GM18907 (cell line): ENCODE results near the gene DHDH.
"Not testable (repeated sequence)": the region's sequence is repeated elsewhere in the genome, so short reads cannot be mapped to it uniquely, and the experiment has no call there.

ENCODE experiments used
- ATAC-seq: cut with Tn5 transposase; IDR thresholded peaks from one replicate; pipeline ENCODE4 v1.9.1; 2021; ENCODE audit warnings: mild to moderate bottlenecking, moderate library complexity; ENCODE audit not compliant: unreplicated experiment

DHDH gene

DNA sequence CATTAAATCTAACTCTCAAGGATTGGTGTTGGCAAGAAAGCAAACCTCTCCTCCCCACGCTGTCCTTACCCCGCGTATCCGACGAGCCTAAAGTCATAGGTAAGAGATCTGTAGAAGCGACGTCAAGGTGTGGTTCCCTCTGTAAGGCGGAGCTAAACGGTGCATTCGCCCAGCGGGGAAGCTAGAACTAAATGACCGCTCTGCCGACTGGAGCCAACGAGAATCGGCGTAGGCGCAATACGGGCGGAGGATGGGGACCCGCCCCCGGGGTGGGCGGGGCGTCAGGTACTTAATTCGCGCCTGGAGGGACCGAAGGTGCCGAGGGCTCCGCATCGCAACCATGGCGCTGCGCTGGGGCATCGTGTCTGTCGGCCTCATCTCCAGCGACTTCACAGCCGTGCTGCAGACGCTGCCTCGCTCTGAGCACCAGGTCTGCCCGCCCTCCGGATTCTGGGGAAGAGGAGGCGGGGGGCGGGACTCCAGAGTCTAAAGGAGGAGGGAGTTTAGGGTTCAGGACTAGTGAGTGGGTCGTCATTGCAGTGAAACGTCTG lies at the start of gene DHDH:
Gene DHDH (plus strand): TSS at position 318 of the 551 bp plus-strand sequence. CDS start 23 bp downstream, at position 341.
- peak; percentile 57 for ATAC-seq

DNA sequence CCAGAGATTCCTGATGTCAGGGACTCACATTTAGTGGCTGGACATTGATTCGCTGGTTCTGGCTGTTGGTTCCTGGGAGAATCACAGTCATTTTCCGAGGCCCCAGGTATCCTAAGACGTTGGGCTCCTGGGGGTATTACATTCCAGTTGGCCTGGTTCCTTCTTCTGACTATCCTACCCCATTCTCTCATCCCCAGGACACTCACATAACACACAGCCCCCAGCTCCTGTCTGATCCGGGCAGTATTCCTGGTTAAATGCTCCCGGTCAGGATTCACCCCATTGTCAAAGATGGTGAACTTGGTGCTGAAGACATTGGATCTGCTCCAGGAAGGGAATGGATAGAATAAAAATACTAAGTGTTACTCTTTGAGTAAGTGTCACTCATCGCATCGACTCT lies 49.8 kb upstream of the DHDH start:
- ATAC-seq: no peak

DNA sequence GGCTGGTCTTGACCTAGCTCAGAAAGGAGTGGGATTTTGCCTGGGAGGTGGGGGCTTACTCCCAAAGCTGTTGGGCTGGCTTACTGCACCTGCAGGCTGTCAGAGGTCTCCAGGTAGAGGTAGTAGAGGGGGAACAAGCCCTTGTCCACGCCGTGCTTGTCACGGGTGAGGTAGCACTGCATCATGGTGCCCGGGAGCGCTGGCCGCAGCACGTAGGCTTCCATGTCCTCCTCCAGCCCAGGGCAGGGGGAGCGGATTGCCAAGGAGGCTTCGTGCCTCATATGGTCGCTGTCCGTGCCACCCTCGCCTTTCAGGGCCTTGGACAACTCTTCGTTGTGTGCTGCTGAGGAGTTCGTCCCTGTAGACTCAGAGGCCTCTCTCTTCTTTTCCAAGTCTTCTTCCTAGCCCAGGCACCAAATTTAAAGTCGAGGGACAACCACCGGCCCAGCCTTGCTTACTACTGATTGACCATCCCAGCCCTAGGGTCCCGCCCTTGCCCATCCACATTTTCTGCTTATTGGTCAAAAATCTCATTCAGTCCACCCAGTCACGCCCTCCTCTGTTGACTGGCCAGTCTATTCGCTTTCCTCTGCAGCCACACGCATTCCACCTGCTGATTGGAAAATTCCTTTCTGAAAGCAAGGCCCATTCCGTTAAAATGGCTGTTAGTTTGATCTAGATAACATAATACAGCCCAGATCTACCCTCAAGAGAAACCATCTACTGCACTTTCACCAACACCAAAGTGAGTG lies 45.5 kb upstream of the DHDH start:
- no peak for ATAC-seq

DNA sequence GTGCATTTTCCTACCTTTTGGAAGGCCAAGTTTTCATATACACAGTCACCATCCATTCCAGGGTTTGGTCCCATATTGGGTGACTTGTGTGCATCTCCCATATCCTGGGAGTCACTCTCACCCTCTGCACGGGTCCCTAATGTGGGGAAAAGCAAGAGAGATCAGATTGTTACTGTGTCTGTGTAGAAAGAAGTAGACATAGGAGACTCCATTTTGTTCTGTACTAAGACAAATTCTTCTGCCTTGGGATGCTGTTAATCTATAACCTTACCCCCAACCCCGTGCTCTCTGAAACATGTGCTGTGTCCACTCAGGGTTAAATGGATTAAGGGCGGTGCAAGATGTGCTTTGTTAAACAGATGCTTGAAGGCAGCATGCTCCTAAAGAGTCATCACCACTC lies 44.0 kb upstream of the DHDH start:
- not testable (repeated sequence) for ATAC-seq

DNA sequence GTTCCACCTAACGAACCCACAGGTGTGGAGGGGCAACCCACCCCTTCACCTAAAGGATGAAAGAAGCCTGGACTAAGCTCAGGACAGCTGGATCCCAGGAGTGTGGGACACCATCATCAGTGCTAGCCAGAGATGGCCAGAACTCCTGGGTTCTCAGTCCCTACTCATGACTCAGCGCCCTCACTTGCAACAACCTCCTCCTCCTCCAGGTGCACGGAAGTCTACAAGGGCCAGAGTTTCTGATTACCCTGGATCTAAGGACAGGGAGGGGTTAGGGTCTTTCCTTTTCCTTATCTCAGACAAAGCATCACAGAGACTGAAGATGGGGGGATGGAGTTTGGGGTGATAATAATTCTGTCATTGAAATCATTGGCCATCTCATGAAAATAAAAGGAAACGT lies 42.9 kb upstream of the DHDH start:
- ATAC-seq: no peak

DNA sequence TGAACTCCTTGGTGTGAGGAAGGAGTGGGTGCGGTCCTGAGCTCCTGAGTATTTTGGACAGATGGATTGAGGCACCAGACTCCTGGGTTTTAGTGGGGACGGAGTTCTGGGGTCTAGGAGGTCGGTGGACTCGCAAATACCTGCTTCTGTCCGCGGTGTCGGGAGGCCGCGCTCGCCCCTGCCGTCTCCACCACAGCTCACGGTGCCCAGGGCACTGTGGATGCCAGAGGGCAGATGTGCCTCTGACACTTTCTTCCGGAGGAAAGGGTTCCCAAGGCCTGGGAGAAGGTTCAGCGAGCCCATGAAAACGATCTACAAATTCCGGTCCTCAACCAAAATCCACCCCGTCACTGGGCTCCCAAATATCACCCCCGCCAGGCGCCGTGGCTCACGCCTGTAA lies 38.3 kb upstream of the DHDH start:
- no peak for ATAC-seq

DNA sequence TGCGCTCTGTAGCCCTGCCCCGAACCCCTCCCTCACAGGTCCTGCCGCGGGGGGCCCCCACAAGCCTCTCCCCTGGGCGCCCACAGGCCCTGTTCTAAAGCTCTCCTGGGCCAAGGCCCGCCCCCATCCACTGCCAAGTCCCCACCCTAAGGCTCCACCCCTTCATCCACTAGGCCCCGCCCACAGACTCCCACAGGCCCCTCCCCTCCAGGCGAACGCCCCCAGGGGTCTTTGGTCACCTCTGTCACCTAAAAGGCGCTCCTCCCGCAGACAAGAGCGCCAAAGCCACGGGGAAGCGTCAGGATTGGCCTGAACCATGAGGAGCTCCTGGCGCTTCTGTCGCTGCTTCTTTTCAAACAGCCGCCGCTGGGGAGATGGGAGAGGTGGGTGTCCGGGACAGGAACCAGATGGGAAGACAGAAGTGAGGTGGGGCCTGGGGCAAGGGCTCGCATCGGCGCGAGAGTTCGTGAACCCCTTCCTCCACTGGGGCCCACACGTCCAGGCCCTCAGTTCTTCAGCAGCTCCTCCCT lies 37.2 kb upstream of the DHDH start:
- ATAC-seq: no peak

DNA sequence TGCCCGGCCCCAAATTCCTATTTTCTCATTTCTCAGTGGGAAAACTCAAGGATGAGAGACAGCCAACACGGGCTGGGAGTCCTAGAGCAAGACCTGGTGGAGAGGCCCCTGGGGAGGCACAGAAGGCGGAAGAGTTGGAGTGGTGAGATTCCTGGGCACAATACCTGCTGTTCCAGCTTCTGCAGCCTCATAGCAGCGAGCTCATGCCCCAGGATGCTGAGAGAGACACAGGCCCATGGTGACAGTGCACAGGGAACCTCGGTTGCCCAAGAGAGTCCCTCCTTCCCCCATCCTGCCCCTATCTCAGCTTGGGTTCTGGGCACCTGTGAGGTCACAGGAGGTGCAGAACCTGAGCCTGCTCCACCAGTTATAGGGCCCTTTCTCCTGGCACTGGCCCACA lies 36.3 kb upstream of the DHDH start:
- ATAC-seq: no peak

DNA sequence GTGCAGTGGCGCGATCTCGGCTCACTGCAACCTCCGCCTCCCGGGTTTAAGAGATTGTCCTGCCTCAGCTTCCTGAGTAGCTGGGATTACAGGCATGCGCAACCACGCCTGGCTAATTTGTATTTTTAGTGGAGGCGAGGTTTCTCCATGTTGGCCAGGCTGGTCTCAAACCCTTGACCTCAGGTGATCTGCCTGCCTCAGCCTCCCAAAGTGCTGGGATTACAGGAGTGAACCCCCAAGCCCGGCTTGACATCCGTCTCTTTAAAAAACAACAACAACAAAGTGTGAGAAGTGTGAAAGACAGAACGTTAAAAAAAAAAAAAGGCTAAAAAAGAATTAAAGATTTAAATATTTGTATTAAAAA lies 34.1 kb upstream of the DHDH start:
- not testable (repeated sequence) for ATAC-seq

DNA sequence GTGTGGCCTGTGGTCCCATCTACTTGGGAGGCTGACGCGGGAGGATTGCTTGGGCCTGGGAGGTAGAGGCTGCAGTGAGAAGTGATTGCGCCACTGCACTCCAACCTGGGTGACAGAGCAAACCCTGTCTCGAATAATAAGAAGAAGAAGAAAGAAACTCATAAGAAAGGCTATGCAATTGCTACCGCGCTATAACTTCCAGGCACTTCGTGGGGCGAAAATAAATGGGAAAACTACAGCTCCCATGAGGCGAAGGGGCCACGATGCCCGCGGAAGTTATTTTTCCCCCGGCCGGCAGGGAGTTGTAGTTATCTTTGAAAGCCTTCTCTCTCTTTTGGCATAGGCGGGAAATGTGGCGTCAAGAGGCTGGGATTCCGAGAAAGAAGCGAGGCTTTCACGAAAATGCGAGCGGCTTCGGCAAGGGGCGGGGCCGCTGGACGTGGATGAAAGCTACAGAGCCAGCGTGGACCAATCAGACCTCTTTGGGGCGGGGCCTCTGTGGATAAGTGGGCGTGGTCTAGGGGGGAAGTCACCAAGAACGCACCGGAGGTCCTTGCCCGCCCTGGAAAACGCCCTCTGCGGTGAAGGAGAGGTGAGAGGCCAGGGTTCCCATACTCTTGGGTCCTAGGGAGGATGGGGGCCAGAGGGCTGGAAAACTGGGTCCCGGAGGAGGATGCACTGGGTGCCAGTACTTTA lies 33.6 kb upstream of the DHDH start, which contains the start of gene NUCB1:
Gene NUCB1 (plus strand): TSS at position 532 of the 696 bp plus-strand sequence. CDS start 485 bp downstream, outside the sequence.
- peak; percentile 74 for ATAC-seq

DNA sequence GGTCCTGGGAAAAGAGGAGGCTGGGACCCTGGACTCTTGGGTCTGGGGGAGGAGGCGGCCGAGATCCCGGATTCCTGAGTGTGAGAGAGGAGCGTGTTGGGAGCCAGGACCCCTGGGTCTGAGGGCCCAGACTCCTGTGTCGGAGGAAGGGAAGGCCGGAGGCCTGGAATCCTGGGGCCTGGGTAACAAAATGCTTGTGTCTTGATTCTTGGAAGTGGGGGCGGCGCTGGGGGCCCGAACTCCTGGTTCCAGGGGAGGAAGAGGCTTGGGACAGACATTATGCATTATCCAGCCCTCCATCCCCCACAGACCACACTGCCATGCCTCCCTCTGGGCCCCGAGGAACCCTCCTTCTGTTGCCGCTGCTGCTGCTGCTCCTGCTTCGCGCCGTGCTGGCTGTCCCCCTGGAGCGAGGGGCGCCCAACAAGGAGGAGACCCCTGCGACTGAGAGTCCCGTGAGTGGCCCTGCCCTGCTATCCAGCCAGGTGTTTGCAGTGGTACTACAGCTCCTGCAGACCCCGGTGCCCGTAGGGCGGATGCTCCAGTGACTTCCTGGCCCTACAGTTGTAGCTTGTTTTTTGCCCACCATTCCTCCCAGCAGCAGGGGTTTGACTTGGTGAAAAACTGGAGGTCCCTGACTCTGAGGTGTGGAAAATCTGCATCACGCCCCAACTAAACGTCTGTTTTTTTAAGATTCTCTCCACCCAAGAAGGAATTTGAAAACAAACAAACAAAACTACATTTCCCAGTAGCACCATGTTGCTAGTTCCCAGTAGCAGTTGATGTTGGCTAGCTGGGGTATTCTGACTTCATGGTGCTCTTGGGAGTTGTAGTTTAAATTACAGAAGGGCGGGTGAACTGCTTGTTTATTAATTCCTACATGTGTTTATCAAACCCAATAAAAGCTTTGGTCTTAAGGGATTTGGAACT lies 32.8 kb upstream of the DHDH start:
- ATAC-seq: no peak

DNA sequence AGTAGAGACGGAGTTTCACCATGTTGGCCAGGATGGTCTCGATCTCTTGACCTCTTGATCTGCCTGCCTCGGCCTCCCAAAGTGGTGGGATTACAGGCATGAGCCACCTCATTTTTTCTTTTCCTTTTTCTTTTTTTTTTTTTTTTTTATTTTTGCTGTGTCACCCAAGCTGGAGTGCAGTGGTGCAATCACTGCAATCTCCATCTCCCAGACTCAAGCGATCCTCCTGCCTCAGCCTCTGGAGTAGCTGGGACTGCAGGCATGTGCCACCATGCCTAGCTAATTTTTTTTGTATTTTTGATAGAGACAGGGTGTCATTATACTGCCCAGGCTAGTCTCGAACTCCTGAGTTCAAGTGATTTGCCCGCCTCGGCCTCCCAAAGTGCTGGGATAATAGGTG lies 31.2 kb upstream of the DHDH start:
- not testable (repeated sequence) for ATAC-seq

DNA sequence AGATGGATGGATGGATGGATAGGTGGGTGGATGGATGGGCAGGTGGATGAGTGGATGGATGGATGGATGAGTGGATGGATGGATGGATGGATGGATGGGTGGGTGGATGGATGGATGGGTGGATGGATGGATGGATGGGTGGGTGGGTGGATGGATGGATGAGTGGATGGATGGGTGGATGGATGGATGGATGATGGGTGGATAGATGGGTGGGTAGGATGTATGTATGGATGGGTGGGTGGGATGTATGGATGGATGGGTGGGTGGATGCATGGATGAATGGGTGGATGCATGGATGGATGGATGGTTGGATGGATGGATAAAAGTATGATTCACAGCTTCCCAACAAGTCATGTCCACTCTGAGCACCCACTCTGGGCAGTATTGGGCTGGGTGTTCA lies 29.7 kb upstream of the DHDH start:
- not testable (repeated sequence) for ATAC-seq

DNA sequence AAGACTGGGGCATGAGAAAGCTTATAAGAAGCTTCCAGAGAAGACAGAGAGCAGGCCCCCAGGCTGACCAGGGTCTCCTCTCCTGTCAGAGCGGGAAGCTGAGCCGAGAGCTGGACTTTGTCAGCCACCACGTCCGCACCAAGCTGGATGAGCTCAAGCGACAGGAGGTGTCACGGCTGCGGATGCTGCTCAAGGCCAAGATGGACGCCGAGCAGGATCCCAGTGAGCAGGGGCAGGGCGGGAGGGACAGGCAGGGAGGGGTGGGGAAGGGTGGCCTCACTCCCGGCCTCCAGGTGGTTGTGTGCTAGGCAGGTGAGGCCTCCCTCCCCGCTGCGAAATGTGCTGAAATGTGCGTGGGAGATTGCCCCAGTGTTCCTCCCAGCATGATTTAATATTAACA lies 27.8 kb upstream of the DHDH start:
- ATAC-seq: no peak

DNA sequence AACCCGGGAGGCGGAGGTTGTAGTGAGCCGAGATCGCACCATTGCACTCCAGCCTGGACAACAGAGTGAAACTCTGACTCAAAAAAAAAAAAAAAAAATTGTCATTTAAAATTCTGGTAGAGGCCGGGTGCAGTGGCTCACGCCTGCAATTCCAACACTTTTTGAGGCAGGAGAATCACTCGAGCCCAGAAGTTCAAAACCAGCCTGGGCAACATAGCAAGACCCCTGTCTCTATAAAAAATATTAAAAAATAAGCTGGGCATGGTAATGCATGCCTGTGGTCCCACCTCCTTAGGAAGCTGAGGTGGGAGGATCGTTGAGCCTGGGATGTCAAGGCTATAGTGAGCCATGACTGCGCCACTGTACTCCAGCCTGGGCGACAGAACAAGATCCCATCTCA lies 27.2 kb upstream of the DHDH start:
- ATAC-seq: no peak

DNA sequence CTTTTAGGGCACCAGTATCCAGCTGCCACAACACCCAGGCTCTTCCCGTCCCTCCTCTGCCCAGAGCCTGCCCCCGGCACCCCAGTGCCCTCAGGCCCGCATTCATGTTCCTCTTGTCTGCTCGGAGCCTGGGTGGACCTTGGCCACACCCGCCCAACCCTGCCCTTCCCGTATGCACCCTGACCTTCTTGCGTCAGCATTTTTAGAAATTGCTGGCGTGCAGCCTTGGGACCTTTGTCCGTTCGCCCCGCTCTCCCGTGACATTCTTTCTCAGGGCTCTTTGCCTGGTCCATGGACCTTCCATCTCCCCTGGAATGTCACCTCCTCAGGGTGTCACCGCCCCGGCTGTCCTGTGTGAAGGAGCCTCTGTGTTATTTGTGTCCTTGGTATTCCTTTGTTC lies 25.8 kb upstream of the DHDH start:
- ATAC-seq: no peak

DNA sequence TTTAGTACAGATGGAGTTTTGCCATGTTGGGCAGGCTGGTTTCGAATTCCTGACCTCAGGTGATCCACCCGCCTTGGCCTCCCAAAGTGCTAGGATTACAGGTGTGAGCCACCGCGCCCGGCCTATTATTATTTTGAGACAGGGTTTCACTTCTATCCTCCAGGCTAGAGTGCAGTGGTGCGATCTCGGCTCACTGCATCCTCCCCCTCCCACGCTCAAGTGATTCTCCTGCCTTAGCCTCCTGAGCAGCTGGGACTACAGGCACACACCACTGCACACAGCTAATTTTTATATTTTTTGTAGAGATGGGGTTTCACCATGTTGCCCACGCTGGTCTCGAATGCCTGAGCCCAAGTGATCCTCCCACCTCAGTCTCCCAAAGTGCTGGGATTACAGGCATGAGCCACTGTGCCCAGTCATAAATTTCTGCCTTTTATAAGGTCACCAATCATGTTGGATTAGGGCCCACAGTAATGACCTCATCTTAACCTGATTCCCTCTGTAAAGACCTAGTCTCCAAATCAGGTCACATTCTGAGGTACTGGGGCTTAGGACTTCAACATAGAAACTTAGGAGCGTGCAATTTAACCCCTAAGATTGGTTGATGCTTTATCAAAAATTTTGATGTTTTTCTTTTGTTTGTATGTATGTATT lies 23.9 kb upstream of the DHDH start:
- not testable (repeated sequence) for ATAC-seq

DNA sequence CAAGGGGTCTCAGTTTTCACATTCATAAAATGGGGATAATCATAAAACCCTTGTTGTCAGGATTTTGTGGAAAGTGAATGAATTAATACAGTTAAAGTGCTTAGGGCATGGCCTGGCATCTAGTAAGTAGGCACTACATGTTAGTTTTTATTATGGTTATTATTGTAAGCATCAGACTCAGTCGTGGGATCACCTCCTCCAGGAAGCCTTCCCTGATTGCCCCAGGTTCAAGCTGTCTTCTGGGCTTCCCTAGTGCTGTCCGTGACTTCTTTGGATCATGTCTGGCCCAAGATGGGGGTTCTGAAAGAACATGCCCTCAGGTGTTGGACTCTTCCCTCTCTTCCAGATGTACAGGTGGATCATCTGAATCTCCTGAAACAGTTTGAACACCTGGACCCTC lies 22.7 kb upstream of the DHDH start:
- no peak for ATAC-seq

DNA sequence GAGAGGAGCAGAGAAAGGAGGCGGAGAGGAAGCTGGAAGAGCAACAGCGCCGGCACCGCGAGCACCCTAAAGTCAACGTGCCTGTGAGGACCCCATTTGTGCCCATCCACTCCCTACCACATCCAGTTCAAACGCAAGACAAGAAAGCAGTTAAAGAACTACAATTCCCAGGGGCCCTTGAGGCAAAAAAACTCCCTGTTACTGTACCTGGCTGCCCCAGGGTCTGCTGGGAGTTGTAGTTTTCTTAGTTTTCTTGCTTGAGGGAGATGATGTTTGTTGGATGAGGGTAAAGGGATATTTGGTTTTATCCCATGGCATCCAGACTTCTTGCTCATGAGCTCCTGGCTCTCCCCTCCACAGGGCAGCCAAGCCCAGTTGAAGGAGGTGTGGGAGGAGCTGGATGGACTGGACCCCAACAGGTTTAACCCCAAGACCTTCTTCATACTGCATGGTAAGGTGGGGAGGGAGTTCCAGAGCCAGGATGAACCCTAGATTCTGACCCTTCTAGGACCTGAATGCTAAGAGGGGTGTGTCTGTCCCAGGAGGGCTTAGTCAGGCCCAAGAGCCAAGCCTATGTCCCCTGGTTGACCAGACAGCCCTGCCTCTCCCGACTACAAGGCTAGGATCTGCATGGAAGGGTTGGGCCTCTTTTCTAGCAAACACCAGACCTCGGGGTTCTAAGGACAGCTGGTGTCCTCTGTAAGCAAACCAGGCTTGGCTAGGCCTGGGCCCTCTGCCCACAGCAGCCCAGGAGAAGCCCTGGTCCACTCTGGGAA lies 20.2 kb upstream of the DHDH start:
- ATAC-seq: no peak

DNA sequence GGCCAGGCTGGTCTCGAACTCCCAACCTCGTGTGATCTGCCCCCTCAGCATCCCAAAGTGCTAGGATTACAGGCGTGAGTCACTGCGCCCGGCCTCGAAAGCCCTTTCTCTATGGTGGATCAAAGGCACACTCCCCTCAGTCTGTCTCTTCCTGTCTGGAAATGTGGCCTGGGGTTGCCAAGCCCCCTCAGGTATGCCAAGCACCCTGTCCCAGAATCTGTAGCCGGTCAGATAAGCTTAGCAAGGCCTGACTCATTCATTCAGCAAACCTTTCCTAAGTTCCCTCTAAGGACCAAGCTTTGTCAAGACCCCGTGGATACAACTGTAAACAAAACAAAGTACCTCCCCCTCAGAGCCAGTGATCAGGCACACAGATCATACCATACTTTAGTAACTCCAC lies 19.3 kb upstream of the DHDH start:
- no peak for ATAC-seq
